WTC11 (cell line): ENCODE results near the gene PARVG. TPM values are rescaled to one million over a fixed set of nuclear protein-coding genes. Genes with fewer than 3 reads are reported as not detected.

Source experiments
- ATAC-seq: fragments of 200-7000 bp; cut with Tn5 transposase; 2 replicates; pipeline ENCODE4 v1.10.0; 2021; ENCODE audit warnings: mild to moderate bottlenecking, moderate library complexity
- CTCF ChIA-PET: fragments of 300-600 bp; sonication (Branson Sonifier 250); formaldehyde crosslinking; loops from one replicate; lab custom pipeline; 2021; ENCODE audit warnings: antibody characterized with exemption; lab: Charles Lee
- POLR2A ChIA-PET: fragments of 350-600 bp; sonication (Branson Sonifier 250); formaldehyde crosslinking; loops from one replicate; lab custom pipeline; 2021; ENCODE audit warnings: antibody characterized with exemption; lab: Charles Lee
- DNase-seq: peaks from one replicate; pipeline ENCODE4 v3.0.0; 2021; ENCODE audit warnings: low spot score
- H3K27ac Mint-ChIP-seq: 2 replicates; pipeline ENCODE4 v1.8.0; 2021; ENCODE audit warnings: mixed read lengths
- H3K27me3 Mint-ChIP-seq: 2 replicates; pipeline ENCODE4 v1.8.0; 2021; ENCODE audit warnings: low read depth, mild to moderate bottlenecking, moderate library complexity, mixed read lengths
- H3K36me3 Mint-ChIP-seq: 2 replicates; pipeline ENCODE4 v1.8.0; 2021; ENCODE audit warnings: mixed read lengths
- H3K4me1 Mint-ChIP-seq: 2 replicates; pipeline ENCODE4 v1.8.0; 2022; ENCODE audit warnings: mixed read lengths
- H3K4me3 Mint-ChIP-seq: 2 replicates; pipeline ENCODE4 v1.8.0; 2021; ENCODE audit warnings: mild to moderate bottlenecking, moderate library complexity, mixed read lengths
- H3K9me3 Mint-ChIP-seq: 2 replicates; pipeline ENCODE4 v1.8.0; 2021; ENCODE audit warnings: mixed read lengths
- AR ChIP-seq: fragments of 250-450 bp; sonication (Bioruptor Pico); IDR thresholded peaks from 2 replicates; pipeline ENCODE4 v1.9.0; 2021; ENCODE audit warnings: mild to moderate bottlenecking
- EMX1 ChIP-seq: fragments of 250-450 bp; sonication (Bioruptor Pico); IDR thresholded peaks from 2 replicates; pipeline ENCODE4 v1.8.0; 2021; ENCODE audit warnings: mild to moderate bottlenecking
- ESRRA ChIP-seq: sonication (generic); formaldehyde crosslinking; IDR thresholded peaks from 2 replicates; pipeline ENCODE4 v1.8.1; 2022; ENCODE audit warnings: mild to moderate bottlenecking, missing genetic modification reagents, borderline replicate concordance
- FOXP1 ChIP-seq: sonication (generic); formaldehyde crosslinking; IDR thresholded peaks from 2 replicates; pipeline ENCODE4 v1.8.0; 2022; ENCODE audit warnings: missing genetic modification reagents, mild to moderate bottlenecking, moderate library complexity, borderline replicate concordance
- MXD4 ChIP-seq: fragments of 250-450 bp; sonication (Bioruptor Pico); IDR thresholded peaks from 2 replicates; pipeline ENCODE4 v1.8.0; 2021; ENCODE audit warnings: mild to moderate bottlenecking, moderate library complexity, borderline replicate concordance
- NFE2L1 ChIP-seq: sonication (generic); formaldehyde crosslinking; IDR thresholded peaks from 2 replicates; pipeline ENCODE4 v1.8.1; 2023; ENCODE audit warnings: missing genetic modification reagents
- SMAD4 ChIP-seq: sonication (generic); formaldehyde crosslinking; IDR thresholded peaks from 2 replicates; pipeline ENCODE4 v1.8.0; 2022; ENCODE audit warnings: mild to moderate bottlenecking, missing genetic modification reagents
- TEAD1 ChIP-seq: sonication (generic); formaldehyde crosslinking; IDR thresholded peaks from 2 replicates; pipeline ENCODE4 v1.8.0; 2022; ENCODE audit warnings: mild to moderate bottlenecking, missing genetic modification reagents
- ZNF138 ChIP-seq: sonication (generic); formaldehyde crosslinking; conservative IDR thresholded peaks from 2 replicates; pipeline ENCODE4 v1.8.1; 2022; ENCODE audit warnings: mild to moderate bottlenecking, moderate library complexity, missing genetic modification reagents
- total RNA-seq: library from RNA; stranded (reverse); gene quantifications from 3 replicates; pipeline ENCODE4 v1.2.3, GENCODE V29; 2021
- TF ChIP-seq, protein P1 (sequence below): sonication (generic); formaldehyde crosslinking; conservative IDR thresholded peaks from 2 replicates; pipeline ENCODE4 v1.8.1; 2023; ENCODE audit warnings: mild to moderate bottlenecking, low read depth, missing genetic modification reagents, moderate library complexity
- TF ChIP-seq, protein P2 (sequence below): fragments of 200-600 bp; IDR thresholded peaks from 2 replicates; pipeline ENCODE4 v1.8.0; 2022; ENCODE audit warnings: antibody characterized with exemption
- TF ChIP-seq, protein P3 (sequence below): sonication (generic); formaldehyde crosslinking; IDR thresholded peaks from 2 replicates; pipeline ENCODE4 v1.8.0; 2022; ENCODE audit warnings: mild to moderate bottlenecking, missing genetic modification reagents
- TF ChIP-seq, protein P4 (sequence below): fragments of 250-450 bp; sonication (Bioruptor Pico); IDR thresholded peaks from 2 replicates; pipeline ENCODE4 v1.9.0; 2021; ENCODE audit warnings: mild to moderate bottlenecking
- TF ChIP-seq, protein P5 (sequence below): fragments of 250-450 bp; sonication (Bioruptor Pico); IDR thresholded peaks from 2 replicates; pipeline ENCODE4 v2.1.2; 2022; ENCODE audit warnings: mild to moderate bottlenecking, moderate library complexity
- TF ChIP-seq, protein P6 (sequence below): sonication (generic); formaldehyde crosslinking; conservative IDR thresholded peaks from 2 replicates; pipeline ENCODE4 v1.8.1; 2022; ENCODE audit warnings: mild to moderate bottlenecking, missing genetic modification reagents
- TF ChIP-seq, protein P7 (sequence below): sonication (generic); formaldehyde crosslinking; IDR thresholded peaks from 2 replicates; pipeline ENCODE4 v1.8.1; 2023; ENCODE audit warnings: mild to moderate bottlenecking, missing genetic modification reagents, moderate library complexity
- TF ChIP-seq, protein P8 (sequence below): fragments of 250-450 bp; sonication (Bioruptor Pico); IDR thresholded peaks from 2 replicates; pipeline ENCODE4 v1.9.0; 2021; ENCODE audit warnings: mild to moderate bottlenecking, borderline replicate concordance
- TF ChIP-seq, protein P9 (sequence below): sonication (generic); formaldehyde crosslinking; IDR thresholded peaks from 2 replicates; pipeline ENCODE4 v1.8.1; 2023; ENCODE audit warnings: mild to moderate bottlenecking, missing genetic modification reagents, moderate library complexity

PARVG gene
- total RNA-seq, 1 experiment from 2014 or later: 0.94 TPM

- POLR2A ChIA-PET: no interaction called here
- H3K27me3 Mint-ChIP-seq: no peaks in the 10 kb centered on the region; the same call in 1 of the 2 replicates
Observed at GRCh38 chr22:44202261-44202789, 21.6 kb downstream of the PARVG start.

GRCh38 chr22:44203203-44203602 lies 22.5 kb downstream of the PARVG start:
- Mint-ChIP-seq H3K27ac (no peak overlapping the region), H3K4me3 (no peak overlapping the region), H3K36me3 (no peaks in the 10 kb centered on the region), H3K4me1 (no peaks in the 10 kb centered on the region), H3K9me3 (no peaks in the 10 kb centered on the region), H3K27me3 (no peaks in the 10 kb centered on the region; the same call in 1 of the 2 replicates)
- ATAC-seq: no peak
- CTCF ChIA-PET: no interaction called here
- POLR2A ChIA-PET: no interaction called here
- DNase-seq: no peak
- TF ChIP-seq NFE2L1 (CRISPR knock-in tag) (no peak), AR (CRISPR knock-in tag) (no peak), EMX1 (CRISPR knock-in tag) (no peak), ESRRA (CRISPR knock-in tag) (no peak), SMAD4 (CRISPR knock-in tag) (no peak)
- TF ChIP-seq, protein P1, sequence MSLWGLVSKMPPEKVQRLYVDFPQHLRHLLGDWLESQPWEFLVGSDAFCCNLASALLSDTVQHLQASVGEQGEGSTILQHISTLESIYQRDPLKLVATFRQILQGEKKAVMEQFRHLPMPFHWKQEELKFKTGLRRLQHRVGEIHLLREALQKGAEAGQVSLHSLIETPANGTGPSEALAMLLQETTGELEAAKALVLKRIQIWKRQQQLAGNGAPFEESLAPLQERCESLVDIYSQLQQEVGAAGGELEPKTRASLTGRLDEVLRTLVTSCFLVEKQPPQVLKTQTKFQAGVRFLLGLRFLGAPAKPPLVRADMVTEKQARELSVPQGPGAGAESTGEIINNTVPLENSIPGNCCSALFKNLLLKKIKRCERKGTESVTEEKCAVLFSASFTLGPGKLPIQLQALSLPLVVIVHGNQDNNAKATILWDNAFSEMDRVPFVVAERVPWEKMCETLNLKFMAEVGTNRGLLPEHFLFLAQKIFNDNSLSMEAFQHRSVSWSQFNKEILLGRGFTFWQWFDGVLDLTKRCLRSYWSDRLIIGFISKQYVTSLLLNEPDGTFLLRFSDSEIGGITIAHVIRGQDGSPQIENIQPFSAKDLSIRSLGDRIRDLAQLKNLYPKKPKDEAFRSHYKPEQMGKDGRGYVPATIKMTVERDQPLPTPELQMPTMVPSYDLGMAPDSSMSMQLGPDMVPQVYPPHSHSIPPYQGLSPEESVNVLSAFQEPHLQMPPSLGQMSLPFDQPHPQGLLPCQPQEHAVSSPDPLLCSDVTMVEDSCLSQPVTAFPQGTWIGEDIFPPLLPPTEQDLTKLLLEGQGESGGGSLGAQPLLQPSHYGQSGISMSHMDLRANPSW (CRISPR knock-in tag): no peak
- TF ChIP-seq, protein P2, sequence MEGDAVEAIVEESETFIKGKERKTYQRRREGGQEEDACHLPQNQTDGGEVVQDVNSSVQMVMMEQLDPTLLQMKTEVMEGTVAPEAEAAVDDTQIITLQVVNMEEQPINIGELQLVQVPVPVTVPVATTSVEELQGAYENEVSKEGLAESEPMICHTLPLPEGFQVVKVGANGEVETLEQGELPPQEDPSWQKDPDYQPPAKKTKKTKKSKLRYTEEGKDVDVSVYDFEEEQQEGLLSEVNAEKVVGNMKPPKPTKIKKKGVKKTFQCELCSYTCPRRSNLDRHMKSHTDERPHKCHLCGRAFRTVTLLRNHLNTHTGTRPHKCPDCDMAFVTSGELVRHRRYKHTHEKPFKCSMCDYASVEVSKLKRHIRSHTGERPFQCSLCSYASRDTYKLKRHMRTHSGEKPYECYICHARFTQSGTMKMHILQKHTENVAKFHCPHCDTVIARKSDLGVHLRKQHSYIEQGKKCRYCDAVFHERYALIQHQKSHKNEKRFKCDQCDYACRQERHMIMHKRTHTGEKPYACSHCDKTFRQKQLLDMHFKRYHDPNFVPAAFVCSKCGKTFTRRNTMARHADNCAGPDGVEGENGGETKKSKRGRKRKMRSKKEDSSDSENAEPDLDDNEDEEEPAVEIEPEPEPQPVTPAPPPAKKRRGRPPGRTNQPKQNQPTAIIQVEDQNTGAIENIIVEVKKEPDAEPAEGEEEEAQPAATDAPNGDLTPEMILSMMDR: no peak
- TF ChIP-seq, protein P3, sequence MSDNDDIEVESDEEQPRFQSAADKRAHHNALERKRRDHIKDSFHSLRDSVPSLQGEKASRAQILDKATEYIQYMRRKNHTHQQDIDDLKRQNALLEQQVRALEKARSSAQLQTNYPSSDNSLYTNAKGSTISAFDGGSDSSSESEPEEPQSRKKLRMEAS (CRISPR knock-in tag): no peak
- TF ChIP-seq, protein P4, sequence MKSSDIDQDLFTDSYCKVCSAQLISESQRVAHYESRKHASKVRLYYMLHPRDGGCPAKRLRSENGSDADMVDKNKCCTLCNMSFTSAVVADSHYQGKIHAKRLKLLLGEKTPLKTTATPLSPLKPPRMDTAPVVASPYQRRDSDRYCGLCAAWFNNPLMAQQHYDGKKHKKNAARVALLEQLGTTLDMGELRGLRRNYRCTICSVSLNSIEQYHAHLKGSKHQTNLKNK (CRISPR knock-in tag): no peak
- TF ChIP-seq, protein P5, sequence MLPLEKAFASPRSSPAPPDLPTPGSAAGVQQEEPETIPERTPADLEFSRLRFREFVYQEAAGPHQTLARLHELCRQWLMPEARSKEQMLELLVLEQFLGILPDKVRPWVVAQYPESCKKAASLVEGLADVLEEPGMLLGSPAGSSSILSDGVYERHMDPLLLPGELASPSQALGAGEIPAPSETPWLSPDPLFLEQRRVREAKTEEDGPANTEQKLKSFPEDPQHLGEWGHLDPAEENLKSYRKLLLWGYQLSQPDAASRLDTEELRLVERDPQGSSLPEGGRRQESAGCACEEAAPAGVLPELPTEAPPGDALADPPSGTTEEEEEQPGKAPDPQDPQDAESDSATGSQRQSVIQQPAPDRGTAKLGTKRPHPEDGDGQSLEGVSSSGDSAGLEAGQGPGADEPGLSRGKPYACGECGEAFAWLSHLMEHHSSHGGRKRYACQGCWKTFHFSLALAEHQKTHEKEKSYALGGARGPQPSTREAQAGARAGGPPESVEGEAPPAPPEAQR: no peak
- TF ChIP-seq, protein P6, sequence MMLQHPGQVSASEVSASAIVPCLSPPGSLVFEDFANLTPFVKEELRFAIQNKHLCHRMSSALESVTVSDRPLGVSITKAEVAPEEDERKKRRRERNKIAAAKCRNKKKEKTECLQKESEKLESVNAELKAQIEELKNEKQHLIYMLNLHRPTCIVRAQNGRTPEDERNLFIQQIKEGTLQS (CRISPR knock-in tag): no peak

More at GRCh38 chr22:44202261-44202789, 21.6 kb downstream of the PARVG start:
- H3K36me3 Mint-ChIP-seq: no peaks in the 10 kb centered on the region
- no peak for DNase-seq
- H3K9me3 Mint-ChIP-seq: no peaks in the 10 kb centered on the region
- CTCF ChIA-PET: no interaction called here
- no peak overlapping the region for H3K4me3 Mint-ChIP-seq
- TF ChIP-seq MXD4 (CRISPR knock-in tag) (no peak), FOXP1 (no peak), TEAD1 (no peak), ZNF138 (CRISPR knock-in tag) (no peak)
- TF ChIP-seq, protein P7, sequence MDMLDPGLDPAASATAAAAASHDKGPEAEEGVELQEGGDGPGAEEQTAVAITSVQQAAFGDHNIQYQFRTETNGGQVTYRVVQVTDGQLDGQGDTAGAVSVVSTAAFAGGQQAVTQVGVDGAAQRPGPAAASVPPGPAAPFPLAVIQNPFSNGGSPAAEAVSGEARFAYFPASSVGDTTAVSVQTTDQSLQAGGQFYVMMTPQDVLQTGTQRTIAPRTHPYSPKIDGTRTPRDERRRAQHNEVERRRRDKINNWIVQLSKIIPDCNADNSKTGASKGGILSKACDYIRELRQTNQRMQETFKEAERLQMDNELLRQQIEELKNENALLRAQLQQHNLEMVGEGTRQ (CRISPR knock-in tag): no peak
- TF ChIP-seq, protein P8, sequence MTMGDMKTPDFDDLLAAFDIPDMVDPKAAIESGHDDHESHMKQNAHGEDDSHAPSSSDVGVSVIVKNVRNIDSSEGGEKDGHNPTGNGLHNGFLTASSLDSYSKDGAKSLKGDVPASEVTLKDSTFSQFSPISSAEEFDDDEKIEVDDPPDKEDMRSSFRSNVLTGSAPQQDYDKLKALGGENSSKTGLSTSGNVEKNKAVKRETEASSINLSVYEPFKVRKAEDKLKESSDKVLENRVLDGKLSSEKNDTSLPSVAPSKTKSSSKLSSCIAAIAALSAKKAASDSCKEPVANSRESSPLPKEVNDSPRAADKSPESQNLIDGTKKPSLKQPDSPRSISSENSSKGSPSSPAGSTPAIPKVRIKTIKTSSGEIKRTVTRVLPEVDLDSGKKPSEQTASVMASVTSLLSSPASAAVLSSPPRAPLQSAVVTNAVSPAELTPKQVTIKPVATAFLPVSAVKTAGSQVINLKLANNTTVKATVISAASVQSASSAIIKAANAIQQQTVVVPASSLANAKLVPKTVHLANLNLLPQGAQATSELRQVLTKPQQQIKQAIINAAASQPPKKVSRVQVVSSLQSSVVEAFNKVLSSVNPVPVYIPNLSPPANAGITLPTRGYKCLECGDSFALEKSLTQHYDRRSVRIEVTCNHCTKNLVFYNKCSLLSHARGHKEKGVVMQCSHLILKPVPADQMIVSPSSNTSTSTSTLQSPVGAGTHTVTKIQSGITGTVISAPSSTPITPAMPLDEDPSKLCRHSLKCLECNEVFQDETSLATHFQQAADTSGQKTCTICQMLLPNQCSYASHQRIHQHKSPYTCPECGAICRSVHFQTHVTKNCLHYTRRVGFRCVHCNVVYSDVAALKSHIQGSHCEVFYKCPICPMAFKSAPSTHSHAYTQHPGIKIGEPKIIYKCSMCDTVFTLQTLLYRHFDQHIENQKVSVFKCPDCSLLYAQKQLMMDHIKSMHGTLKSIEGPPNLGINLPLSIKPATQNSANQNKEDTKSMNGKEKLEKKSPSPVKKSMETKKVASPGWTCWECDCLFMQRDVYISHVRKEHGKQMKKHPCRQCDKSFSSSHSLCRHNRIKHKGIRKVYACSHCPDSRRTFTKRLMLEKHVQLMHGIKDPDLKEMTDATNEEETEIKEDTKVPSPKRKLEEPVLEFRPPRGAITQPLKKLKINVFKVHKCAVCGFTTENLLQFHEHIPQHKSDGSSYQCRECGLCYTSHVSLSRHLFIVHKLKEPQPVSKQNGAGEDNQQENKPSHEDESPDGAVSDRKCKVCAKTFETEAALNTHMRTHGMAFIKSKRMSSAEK (CRISPR knock-in tag): no peak
- TF ChIP-seq, protein P9, sequence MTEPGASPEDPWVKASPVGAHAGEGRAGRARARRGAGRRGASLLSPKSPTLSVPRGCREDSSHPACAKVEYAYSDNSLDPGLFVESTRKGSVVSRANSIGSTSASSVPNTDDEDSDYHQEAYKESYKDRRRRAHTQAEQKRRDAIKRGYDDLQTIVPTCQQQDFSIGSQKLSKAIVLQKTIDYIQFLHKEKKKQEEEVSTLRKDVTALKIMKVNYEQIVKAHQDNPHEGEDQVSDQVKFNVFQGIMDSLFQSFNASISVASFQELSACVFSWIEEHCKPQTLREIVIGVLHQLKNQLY (CRISPR knock-in tag): no peak
- TF ChIP-seq, all 79 proteins: peak for 0
- Mint-ChIP-seq H3K27ac (no peak overlapping the region; the same call in 1 of the 2 replicates), H3K4me1 (no peaks in the 10 kb centered on the region)
- no peak for ATAC-seq
